DND-41 (cell line): Measurements from ENCODE around the gene DCDC1.

Source experiments
- CTCF ChIP-seq: IDR thresholded peaks from 2 replicates; pipeline ENCODE4 v1.5.1; 2012; ENCODE audit warnings: borderline replicate concordance, low read length, moderate library complexity, mild to moderate bottlenecking; ENCODE audit not compliant: poor library complexity, severe bottlenecking; ENCODE audit errors: extremely low read depth
- EZH2 ChIP-seq: IDR thresholded peaks from 3 replicates; pipeline ENCODE4 v1.6.1; 2012; ENCODE audit warnings: borderline replicate concordance, low read depth, mild to moderate bottlenecking, moderate library complexity, low read length, inconsistent platforms; ENCODE audit not compliant: severe bottlenecking

GRCh38 chr11:31199378-31199777 lies 170.2 kb downstream of the DCDC1 start:
- TF ChIP-seq CTCF, result no peak
- TF ChIP-seq EZH2, result no peak
